K562 (cell line): ENCODE results near the gene APOM. TPM values are rescaled to one million over a fixed set of nuclear protein-coding genes. Genes with fewer than 3 reads are reported as not detected.

ENCODE experiments used
- CTBP1 ChIP-seq: fragments of 450-650 bp; IDR thresholded peaks from 2 replicates; pipeline ENCODE4 v1.6.1; 2016; ENCODE audit warnings: borderline replicate concordance
- FOXP1 ChIP-seq: sonication (generic); formaldehyde crosslinking; IDR thresholded peaks from 2 replicates; pipeline ENCODE4 v1.8.0; 2022; ENCODE audit warnings: mild to moderate bottlenecking, missing genetic modification reagents
- HLTF ChIP-seq: fragments of 450-650 bp; IDR thresholded peaks from 2 replicates; pipeline ENCODE4 v1.6.1; 2016
- HNRNPUL1 ChIP-seq: fragments of 200-400 bp; formaldehyde crosslinking; IDR thresholded peaks from 2 replicates; pipeline ENCODE4 v1.6.1; 2017; ENCODE audit warnings: low read length
- MGA ChIP-seq: fragments of 450-650 bp; IDR thresholded peaks from 2 replicates; pipeline ENCODE4 v1.6.1; 2016; ENCODE audit warnings: mild to moderate bottlenecking, moderate library complexity
- MTA1 ChIP-seq: fragments of 450-650 bp; IDR thresholded peaks from 2 replicates; pipeline ENCODE4 v1.6.1; 2017; ENCODE audit warnings: borderline replicate concordance
- PURB ChIP-seq: sonication (generic); formaldehyde crosslinking; IDR thresholded peaks from 2 replicates; pipeline ENCODE4 v1.9.0; 2021; ENCODE audit warnings: low read depth, mild to moderate bottlenecking, missing genetic modification reagents
- SETDB1 ChIP-seq: IDR thresholded peaks from one replicate; pipeline ENCODE4 v1.6.1; 2012; ENCODE audit warnings: low read length, control low read depth, inconsistent platforms
- TCF15 ChIP-seq: fragments of 250-450 bp; sonication (Bioruptor Pico); IDR thresholded peaks from 2 replicates; pipeline ENCODE4 v1.8.0; 2022; ENCODE audit warnings: moderate library complexity, mild to moderate bottlenecking, inconsistent platforms
- YBX1 ChIP-seq: fragments of 450-650 bp; IDR thresholded peaks from 2 replicates; pipeline ENCODE4 v1.7.1; 2016; ENCODE audit warnings: mild to moderate bottlenecking
- ZKSCAN1 ChIP-seq: fragments of 150-350 bp; IDR thresholded peaks from 2 replicates; pipeline ENCODE4 v1.6.1; 2016; ENCODE audit warnings: low read depth, low read length
- ZMIZ1 ChIP-seq, 2 experiments: fragments of 150-350 bp in 1 of 2; IDR thresholded peaks; 2 replicates each; pipeline ENCODE4 v1.6.1; 2012 to 2016; ENCODE audit warnings: low read depth in 2 of 2, low read length in 2 of 2, mild to moderate bottlenecking in 1 of 2, moderate library complexity in 1 of 2
- ZNF133 ChIP-seq: fragments of 250-450 bp; sonication (Bioruptor Pico); IDR thresholded peaks from 2 replicates; pipeline ENCODE4 v1.4.0; 2020; ENCODE audit warnings: mild to moderate bottlenecking
- polyA plus RNA-seq, 8 experiments: library from polyadenylated mRNA; depleted of rRNA in 4 of 8; stranded (reverse) in 5 of 8; unstranded in 3 of 8; fragments of >200 nt; fragmentation: Nextera tagmentation in 2 of 8; fragmentation: Illumina TruSeq in 1 of 8; extraction: Ambion mirVana in 2 of 8; extraction: Trizol in 1 of 8; gene quantifications; 2 replicates each; pipeline versions ENCODE4 v1.2.1 to v1.2.3, GENCODE V29; 2011 to 2014; ENCODE audit warnings: inconsistent platforms in 1 of 8, missing spikeins in 1 of 8
- total RNA-seq, 7 experiments: library from RNA; depleted of rRNA in 6 of 7; stranded (reverse); fragments of >200 nt in 6 of 7; fragmentation: Illumina TruSeq in 2 of 7; extraction: Trizol in 2 of 7; gene quantifications; 2 replicates each; pipeline versions ENCODE4 v1.2.1 to v1.2.3, GENCODE V29; 2011 to 2021; ENCODE audit warnings: low replicate concordance in 1 of 7

APOM gene
- total and polyA plus RNA-seq, 9 of the 15 experiments (the other 6 are each of a cell fraction or from before 2014, with no cell fraction given) = 5.7 to 24.3 (median 10.4) TPM

- TF ChIP-seq MGA (no peak), SETDB1 (no peak), ZNF133 (CRISPR knock-in tag) (0 out of 2 replicates have a peak, but pooled peaks have one; percentile 26), FOXP1 (peak; percentile 89), PURB (CRISPR knock-in tag) (no peak), YBX1 (no peak), TCF15 (CRISPR knock-in tag) (no peak), ZMIZ1 (IDR thresholded peaks at IDR 0.05; ENCODE audit: low read depth in 2 of 2, low read length in 2 of 2) (peak in 1 of 2 experiments; percentile 24; a peak in 1 of 4 replicates), CTBP1 (no peak; the same call in 1 of the 2 replicates), HNRNPUL1 (no peak), HLTF (no peak; the same call in 1 of the 2 replicates), ZKSCAN1 (no peak), MTA1 (no peak)
Observed at GRCh38 chr6:31620586-31621319, 34.9 kb upstream of the APOM start, which contains the start of gene PRRC2A (continued).
